NCI-H1694 (cell line): ENCODE data around the gene MBD1.
A peak's percentile ranks its signal among the peaks of the same experiment; 100 is the strongest.
"Not testable (repeated sequence)": the region's sequence is repeated elsewhere in the genome, so short reads cannot be mapped to it uniquely, and the experiment has no call there.

ENCODE experiments used
- DNase-seq: peaks from one replicate; lab custom pipeline; 2025; lab: John Stamatoyannopoulos, UW

The MBD1 gene

GRCh38 chr18:50273203-50274043 lies 7.9 kb downstream of the MBD1 start:
- DNase-seq: no peak

- DNase-seq: no peak
Observed at GRCh38 chr18:50272568-50272967, 8.8 kb downstream of the MBD1 start.

GRCh38 chr18:50268022-50268747 lies 13.1 kb downstream of the MBD1 start:
- DNase-seq: no peak

- peak; percentile 51 for DNase-seq
Observed at GRCh38 chr18:50266248-50266704, 15.0 kb downstream of the MBD1 start, which contains the start of gene CFAP53. CFAP53 (minus strand) TSS chr18:50266495; CDS start chr18:50266404, 91 bp downstream.

DNA sequence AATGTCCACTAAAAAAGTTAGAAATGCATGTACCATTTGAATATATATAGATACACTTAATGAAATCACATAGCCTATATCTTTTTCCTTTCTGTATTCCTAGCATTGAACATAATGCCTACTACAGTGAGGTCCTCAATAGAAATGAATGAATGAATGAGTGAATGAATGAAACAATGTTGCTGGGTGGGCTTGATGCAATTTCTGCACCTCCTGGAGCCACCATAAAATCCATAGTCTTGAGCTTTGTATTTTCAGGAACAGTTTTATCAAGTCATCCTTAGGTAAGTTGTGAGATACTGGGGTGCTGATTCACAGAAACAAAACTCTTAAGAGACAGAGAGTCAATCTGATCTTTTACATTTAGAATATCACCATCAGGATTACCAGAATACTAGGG lies 18.3 kb downstream of the MBD1 start:
- no peak for DNase-seq

DNA sequence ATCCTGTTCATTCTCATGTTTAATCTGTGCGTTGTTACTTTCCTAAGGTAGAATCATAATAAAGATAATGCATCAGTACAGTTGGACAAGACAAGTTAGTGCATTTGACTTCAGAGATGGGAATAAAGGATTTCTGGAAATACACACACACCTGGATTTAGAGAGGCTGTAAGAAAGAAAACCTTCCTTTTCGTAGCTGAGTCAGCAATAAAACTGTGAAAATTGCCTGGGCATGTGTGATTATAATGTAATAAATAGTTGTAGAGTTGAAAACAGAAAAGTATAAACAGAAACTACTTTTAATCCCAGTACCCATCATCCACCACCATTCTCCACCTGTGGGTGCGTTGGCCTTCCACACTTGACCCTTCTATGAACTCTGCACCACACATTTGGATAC lies 30.4 kb downstream of the MBD1 start:
- DNase-seq: no peak

GRCh38 chr18:50249576-50249975 lies 31.7 kb downstream of the MBD1 start:
- no peak for DNase-seq

DNA sequence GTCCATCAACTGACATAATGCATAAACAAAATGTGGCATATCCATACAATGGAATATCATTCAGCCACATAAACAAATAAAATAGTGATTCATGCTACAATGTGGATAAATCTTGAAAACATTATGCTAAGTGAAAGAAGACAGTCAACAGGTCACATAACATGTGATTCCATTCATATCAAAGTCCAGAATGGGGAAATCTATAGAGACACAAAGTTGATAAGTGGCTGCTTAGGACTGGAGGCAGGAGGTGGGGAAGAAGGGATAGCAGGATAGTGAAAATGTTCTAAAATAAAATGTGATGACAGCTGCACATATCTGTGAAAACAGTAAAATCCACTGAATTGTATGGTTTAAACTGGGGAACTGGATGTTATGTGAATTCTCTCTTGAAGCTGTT lies 33.8 kb downstream of the MBD1 start:
- no peak for DNase-seq

GRCh38 chr18:50241768-50242167 lies 39.6 kb downstream of the MBD1 start:
- not testable (repeated sequence) for DNase-seq

- no peak for DNase-seq
Observed at GRCh38 chr18:50240080-50240563, 41.2 kb downstream of the MBD1 start.

DNA sequence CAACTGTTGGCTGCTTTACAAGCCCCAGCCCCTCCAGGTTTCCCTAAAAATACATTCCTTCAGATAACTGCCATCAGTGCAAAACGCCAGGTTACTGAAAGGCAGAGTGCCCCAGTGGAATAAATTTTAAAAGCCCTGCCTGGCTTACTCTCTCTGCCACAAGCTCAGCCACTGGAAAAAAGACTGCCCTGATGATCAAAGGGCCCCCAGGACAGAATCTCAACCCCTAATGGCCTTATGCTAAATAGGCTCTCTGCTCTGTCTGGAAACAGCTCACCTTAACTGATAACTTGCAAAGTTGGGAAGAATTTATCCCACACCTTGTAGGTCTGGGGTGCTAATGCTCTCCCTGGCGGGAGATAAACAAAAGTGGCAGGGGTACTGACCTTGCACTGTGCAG lies 48.9 kb downstream of the MBD1 start:
- DNase-seq: no peak

DNA sequence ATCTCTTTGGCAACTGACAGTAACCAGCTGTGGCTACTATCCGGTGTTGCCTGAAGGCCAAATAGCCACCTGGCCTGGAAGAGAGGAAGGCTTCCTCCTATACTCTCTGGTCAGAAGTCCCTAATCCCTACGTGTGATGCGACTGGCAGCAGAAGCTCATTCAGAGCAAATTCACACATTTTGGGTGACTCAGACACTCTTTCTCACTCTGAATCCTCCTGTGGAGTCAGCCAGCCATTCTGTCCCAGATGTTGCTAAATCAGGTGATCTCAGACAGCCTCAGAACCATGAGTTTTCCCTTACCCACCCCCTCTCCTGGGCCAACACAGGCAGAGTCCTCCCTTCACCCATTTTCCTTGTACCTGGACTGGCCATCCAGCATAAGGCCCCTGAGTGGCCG lies 49.7 kb downstream of the MBD1 start:
- DNase-seq: no peak

DNA sequence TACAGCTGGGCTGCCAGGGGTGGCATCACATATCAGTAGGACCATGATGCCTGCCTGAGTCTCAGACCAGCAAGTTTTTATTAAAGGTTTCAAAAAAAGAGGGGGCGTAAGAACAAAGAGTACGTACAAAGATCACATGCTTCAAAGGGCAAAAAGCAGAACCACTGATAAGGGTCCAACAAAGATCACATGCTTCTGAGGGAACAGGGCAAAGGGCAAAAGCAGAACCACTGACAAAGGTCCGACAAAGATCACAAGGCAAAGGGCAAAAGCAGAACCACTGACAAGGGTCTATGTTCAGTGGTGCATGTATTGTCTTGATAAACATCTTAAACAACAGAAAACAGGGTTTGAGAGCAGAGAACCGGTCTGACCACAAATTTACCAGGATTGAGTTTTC lies 61.1 kb downstream of the MBD1 start:
- DNase-seq: not testable (repeated sequence)
